ENCODE data around the gene FAM162A.
"Not testable (repeated sequence)": the region's sequence is repeated elsewhere in the genome, so short reads cannot be mapped to it uniquely, and the experiment has no call there.

FAM162A gene

GRCh38 chr3:122416966-122417365, 33.0 kb downstream of the FAM162A start:
- DNase-seq (ENCODE audit: low read depth in 2 of 2, low spot score in 1 of 2), result no peak

- no peak for DNase-seq (ENCODE audit: low read depth in 2 of 2, low spot score in 1 of 2)
Measured at GRCh38 chr3:122421101-122421500, 37.1 kb downstream of the FAM162A start.

- no peak for DNase-seq (ENCODE audit: low read depth in 2 of 2, low spot score in 1 of 2)
Measured at GRCh38 chr3:122421836-122422235, 37.9 kb downstream of the FAM162A start.

GRCh38 chr3:122427857-122428471, 44.0 kb downstream of the FAM162A start:
- no peak for DNase-seq (ENCODE audit: low read depth in 2 of 2, low spot score in 1 of 2)

- DNase-seq (ENCODE audit: low read depth in 2 of 2, low spot score in 1 of 2), result no peak
Measured at GRCh38 chr3:122430371-122430770, 46.4 kb downstream of the FAM162A start.

- DNase-seq (ENCODE audit: low read depth in 2 of 2, low spot score in 1 of 2), result no peak
Measured at GRCh38 chr3:122435950-122436349, 52.0 kb downstream of the FAM162A start.

GRCh38 chr3:122443090-122443489, 59.1 kb downstream of the FAM162A start:
- no peak for DNase-seq (ENCODE audit: low read depth in 2 of 2, low spot score in 1 of 2)

- not testable (repeated sequence) for DNase-seq (ENCODE audit: low read depth in 2 of 2, low spot score in 1 of 2)
Measured at GRCh38 chr3:122443762-122444490, 59.9 kb downstream of the FAM162A start.

- not testable (repeated sequence) for DNase-seq (ENCODE audit: low read depth in 2 of 2, low spot score in 1 of 2)
Measured at GRCh38 chr3:122444491-122444887, 60.5 kb downstream of the FAM162A start.

GRCh38 chr3:122448218-122448617, 64.2 kb downstream of the FAM162A start:
- DNase-seq (ENCODE audit: low read depth in 2 of 2, low spot score in 1 of 2), result not testable (repeated sequence)

GRCh38 chr3:122451371-122451770, 67.4 kb downstream of the FAM162A start:
- no peak for DNase-seq (ENCODE audit: low read depth in 2 of 2, low spot score in 1 of 2)

- DNase-seq (ENCODE audit: low read depth in 2 of 2, low spot score in 1 of 2), result no peak
Measured at GRCh38 chr3:122456074-122456473, 72.1 kb downstream of the FAM162A start.

- DNase-seq (ENCODE audit: low read depth in 2 of 2, low spot score in 1 of 2), result no peak
Measured at GRCh38 chr3:122457706-122458105, 73.7 kb downstream of the FAM162A start.

GRCh38 chr3:122458992-122459391, 75.0 kb downstream of the FAM162A start:
- DNase-seq (ENCODE audit: low read depth in 2 of 2, low spot score in 1 of 2), result no peak

GRCh38 chr3:122461806-122462205, 77.8 kb downstream of the FAM162A start:
- DNase-seq (ENCODE audit: low read depth in 2 of 2, low spot score in 1 of 2), result no peak
